ENCODE results near the gene ANKRD55.
"Not testable (repeated sequence)": the region's sequence is repeated elsewhere in the genome, so short reads cannot be mapped to it uniquely, and the experiment has no call there.

DNA sequence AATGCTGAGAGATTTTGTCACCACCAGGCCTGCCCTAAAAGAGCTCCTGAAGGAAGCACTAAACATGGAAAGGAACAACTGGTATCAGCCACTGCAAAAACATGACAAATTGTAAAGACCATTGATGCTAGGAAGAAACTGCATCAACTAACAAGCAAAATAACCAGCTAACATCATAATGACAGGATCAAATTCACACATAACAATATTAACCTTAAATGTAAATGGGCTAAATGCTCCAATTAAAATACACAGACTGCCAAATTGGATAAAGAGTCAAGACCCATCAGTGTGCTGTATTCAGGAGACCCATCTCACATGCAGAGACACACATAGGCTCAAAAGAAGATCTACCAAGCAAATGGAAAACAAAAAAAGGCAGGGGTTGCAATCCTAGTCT lies 9.8 kb downstream of the ANKRD55 start:
- TF ChIP-seq SP2 (IDR thresholded peaks at IDR 0.05; ENCODE audit: low read length); GTF2F1 (IDR thresholded peaks at IDR 0.05; ENCODE audit: borderline replicate concordance, low read depth, low read length); CEBPB (IDR thresholded peaks at IDR 0.05; ENCODE audit: low read depth, low read length); EGR1 (IDR thresholded peaks at IDR 0.05; ENCODE audit: borderline replicate concordance, low read depth, low read length); EZH2 (IDR thresholded peaks at IDR 0.05; ENCODE audit: low read depth, low read length, severe bottlenecking); EP300 (IDR thresholded peaks at IDR 0.05; ENCODE audit: borderline replicate concordance in 1 of 2, low read depth in 2 of 2, low read length in 2 of 2): not testable (repeated sequence)
- TF ChIP-seq, protein P1, sequence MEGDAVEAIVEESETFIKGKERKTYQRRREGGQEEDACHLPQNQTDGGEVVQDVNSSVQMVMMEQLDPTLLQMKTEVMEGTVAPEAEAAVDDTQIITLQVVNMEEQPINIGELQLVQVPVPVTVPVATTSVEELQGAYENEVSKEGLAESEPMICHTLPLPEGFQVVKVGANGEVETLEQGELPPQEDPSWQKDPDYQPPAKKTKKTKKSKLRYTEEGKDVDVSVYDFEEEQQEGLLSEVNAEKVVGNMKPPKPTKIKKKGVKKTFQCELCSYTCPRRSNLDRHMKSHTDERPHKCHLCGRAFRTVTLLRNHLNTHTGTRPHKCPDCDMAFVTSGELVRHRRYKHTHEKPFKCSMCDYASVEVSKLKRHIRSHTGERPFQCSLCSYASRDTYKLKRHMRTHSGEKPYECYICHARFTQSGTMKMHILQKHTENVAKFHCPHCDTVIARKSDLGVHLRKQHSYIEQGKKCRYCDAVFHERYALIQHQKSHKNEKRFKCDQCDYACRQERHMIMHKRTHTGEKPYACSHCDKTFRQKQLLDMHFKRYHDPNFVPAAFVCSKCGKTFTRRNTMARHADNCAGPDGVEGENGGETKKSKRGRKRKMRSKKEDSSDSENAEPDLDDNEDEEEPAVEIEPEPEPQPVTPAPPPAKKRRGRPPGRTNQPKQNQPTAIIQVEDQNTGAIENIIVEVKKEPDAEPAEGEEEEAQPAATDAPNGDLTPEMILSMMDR (IDR thresholded peaks at IDR 0.05; ENCODE audit: control extremely low read depth in 1 of 3, insufficient read depth in 1 of 3, low read depth in 1 of 3, low read length in 3 of 3): not testable (repeated sequence)
